Fibroblast of skin of left quadriceps (primary cell): Measurements from ENCODE around the gene PTTG1IP2.
A peak's percentile ranks its signal among the peaks of the same experiment; 100 is the strongest.

Source experiments
- DNase-seq, 2 experiments: peaks; one replicate each; pipeline ENCODE4 v3.0.0-alpha.2; 2013; ENCODE audit warnings: low read depth in 2 of 2

Gene PTTG1IP2

DNA sequence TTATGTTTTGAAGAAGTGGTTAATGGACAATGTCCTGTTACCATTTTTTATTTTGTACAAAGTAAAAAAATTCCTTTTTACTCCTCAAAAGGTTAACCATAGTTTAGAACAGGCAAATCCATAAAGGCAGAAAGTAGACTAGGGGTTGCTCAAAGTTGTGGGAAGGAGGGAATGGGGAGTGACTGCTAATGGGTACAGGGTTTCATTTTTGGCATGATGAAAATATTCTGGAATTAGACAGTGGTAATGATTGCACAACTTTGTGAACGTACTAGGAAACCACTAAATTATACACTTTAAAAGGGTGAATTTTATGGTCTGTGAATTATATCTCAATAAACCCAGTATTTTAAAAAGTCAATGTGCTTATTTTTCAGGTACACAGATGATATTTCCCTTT is 91.3 kb downstream of the PTTG1IP2 start:
- DNase-seq = peak; percentile 46 to 50
